Neuronal stem cell (in vitro differentiated cells): ENCODE measurements around the gene ZNF618.
A peak's percentile ranks its signal among the peaks of the same experiment; 100 is the strongest.

Source experiments
- DNase-seq: peaks from one replicate; pipeline ENCODE4 v3.0.0-alpha.2; 2013; ENCODE audit warnings: low spot score
- H2AFZ ChIP-seq: one replicate; pipeline ENCODE4 v1.6.1; 2013; ENCODE audit warnings: mild to moderate bottlenecking, low read length, inconsistent platforms
- H2AK5ac ChIP-seq: 2 replicates; pipeline ENCODE4 v1.6.1; 2013; ENCODE audit warnings: low read depth, mild to moderate bottlenecking, inconsistent platforms, low read length, moderate library complexity, mixed read lengths
- H2BK120ac ChIP-seq: 2 replicates; pipeline ENCODE4 v1.6.1; 2013; ENCODE audit warnings: low read depth, mild to moderate bottlenecking, inconsistent platforms, low read length, moderate library complexity, mixed read lengths
- H2BK12ac ChIP-seq: one replicate; pipeline ENCODE4 v1.6.1; 2013; ENCODE audit warnings: low read length, inconsistent platforms
- H2BK15ac ChIP-seq: 2 replicates; pipeline ENCODE4 v1.6.1; 2013; ENCODE audit warnings: mild to moderate bottlenecking, low read length, inconsistent platforms, mixed read lengths
- H2BK5ac ChIP-seq: one replicate; pipeline ENCODE4 v1.6.1; 2013; ENCODE audit warnings: inconsistent platforms, mild to moderate bottlenecking, low read length, moderate library complexity
- H3K14ac ChIP-seq: one replicate; pipeline ENCODE4 v1.6.1; 2013; ENCODE audit warnings: low read length, inconsistent platforms
- H3K18ac ChIP-seq: 2 replicates; pipeline ENCODE4 v1.6.1; 2013; ENCODE audit warnings: low read length, inconsistent platforms
- H3K23ac ChIP-seq: 2 replicates; pipeline ENCODE4 v1.6.1; 2013; ENCODE audit warnings: low read depth, mild to moderate bottlenecking, mixed read lengths, low read length, inconsistent platforms; ENCODE audit not compliant: poor library complexity
- H3K27ac ChIP-seq: replicated peaks from 3 replicates; pipeline ENCODE4 v1.5.1; 2013; ENCODE audit warnings: low read length, inconsistent platforms
- H3K27me3 ChIP-seq, 3 experiments: 2 replicates each; pipeline ENCODE4 v1.6.1; 2013; ENCODE audit warnings: low read length in 3 of 3, mild to moderate bottlenecking in 2 of 3, inconsistent platforms in 1 of 3, low read depth in 1 of 3, mixed read lengths in 1 of 3, moderate library complexity in 1 of 3; ENCODE audit not compliant: control insufficient read depth in 3 of 3, insufficient read depth in 3 of 3
- H3K36me3 ChIP-seq, 2 donors: replicated peaks in 1 of 2; 2 replicates each; pipeline ENCODE4 v1.6.1; 2013; ENCODE audit warnings: low read length in 2 of 2; ENCODE audit not compliant: control insufficient read depth in 2 of 2, insufficient read depth in 2 of 2
- H3K4ac ChIP-seq: 2 replicates; pipeline ENCODE4 v1.6.1; 2013; ENCODE audit warnings: inconsistent platforms, mild to moderate bottlenecking, low read length, moderate library complexity
- H3K4me1 ChIP-seq, 2 donors: 1 replicate in 1 of 2; 2 replicates in 1 of 2; pipeline ENCODE4 v1.6.1; 2013; ENCODE audit warnings: low read length in 2 of 2, low read depth in 1 of 2; ENCODE audit not compliant: control insufficient read depth in 2 of 2, insufficient read depth in 1 of 2
- H3K4me2 ChIP-seq: one replicate; pipeline ENCODE4 v1.6.1; 2013; ENCODE audit warnings: mild to moderate bottlenecking, low read length, inconsistent platforms; ENCODE audit not compliant: insufficient read depth, poor library complexity, severe bottlenecking
- H3K4me3 ChIP-seq, 2 donors: 2 replicates each; pipeline ENCODE4 v1.5.1; 2013; ENCODE audit warnings: low read length in 2 of 2, mild to moderate bottlenecking in 2 of 2, inconsistent platforms in 1 of 2, moderate library complexity in 1 of 2
- H3K79me1 ChIP-seq: one replicate; pipeline ENCODE4 v1.6.1; 2013; ENCODE audit warnings: low read depth, mild to moderate bottlenecking, inconsistent platforms, low read length, moderate library complexity
- H3K9ac ChIP-seq: one replicate; pipeline ENCODE4 v1.6.1; 2013; ENCODE audit warnings: mild to moderate bottlenecking, low read depth, low read length, inconsistent platforms; ENCODE audit not compliant: poor library complexity
- H3K9me3 ChIP-seq, 2 donors: replicated peaks in 1 of 2; 2 replicates each; pipeline versions ENCODE3 to v1.6.1; 2013; ENCODE audit warnings: low read length in 2 of 2, mild to moderate bottlenecking in 2 of 2, inconsistent platforms in 1 of 2, low read depth in 1 of 2, mixed read lengths in 1 of 2, moderate library complexity in 1 of 2; ENCODE audit not compliant: control insufficient read depth in 2 of 2, insufficient read depth in 1 of 2
- H4K8ac ChIP-seq: one replicate; pipeline ENCODE4 v1.6.1; 2013; ENCODE audit warnings: low read depth, mild to moderate bottlenecking, inconsistent platforms, low read length, moderate library complexity
- H4K91ac ChIP-seq: one replicate; pipeline ENCODE4 v1.6.1; 2013; ENCODE audit warnings: low read length, low read depth, mild to moderate bottlenecking, inconsistent platforms; ENCODE audit not compliant: poor library complexity
- WGBS, 2 donors: extraction: QIAGEN DNeasy Blood & Tissue Kit; methylation state at CpG; one replicate each; pipeline ENCODE4 v1.1.7; 2013; ENCODE audit warnings: missing lambda C conversion rate in 2 of 2, mixed read lengths in 1 of 2; ENCODE audit not compliant: insufficient read length in 2 of 2, insufficient replicate concordance in 1 of 2; ENCODE audit errors: extremely low coverage in 2 of 2; 5-methylcytosine and 5-hydroxymethylcytosine counted together

ZNF618 gene

GRCh38 chr9:113875459-113876150, 504 bp upstream of the ZNF618 start:
- H3K9ac ChIP-seq = peak overlapping the region; percentile 44
- peak overlapping the region; percentile 32 to 72 for H3K4me3 ChIP-seq
- H3K9me3 ChIP-seq = peaks cover 0 to 3% of the 10 kb centered on the region in 2 donors
- H3K18ac ChIP-seq = peak overlapping the region; percentile 76
- H3K27ac ChIP-seq = no peak overlapping the region
- no peak for DNase-seq
- H3K27me3 ChIP-seq = peaks cover 0 to 18% (median 0%) of the 10 kb centered on the region in 3 experiments
- no peaks in the 10 kb centered on the region for H3K79me1 ChIP-seq
- H3K4me2 ChIP-seq = peak overlapping the region; percentile 40
- no peak overlapping the region for H2BK5ac ChIP-seq
- no peak overlapping the region for H4K8ac ChIP-seq
- no peak overlapping the region for H4K91ac ChIP-seq
- H2BK120ac ChIP-seq = no peak overlapping the region
- H2AFZ ChIP-seq = peak overlapping the region; percentile 77
- no peak overlapping the region for H3K4ac ChIP-seq
- H3K36me3 ChIP-seq = peaks cover 0 to 8% of the 10 kb centered on the region in 2 donors
- H2AK5ac ChIP-seq = no peak overlapping the region
- no peak overlapping the region for H3K14ac ChIP-seq
- H3K23ac ChIP-seq = no peak overlapping the region
- H2BK12ac ChIP-seq = no peak overlapping the region
- H3K4me1 ChIP-seq = peaks cover 2 to 3% of the 10 kb centered on the region in 2 donors
- no peak overlapping the region for H2BK15ac ChIP-seq
- no CpG with 5 or more reads among the region's 55 CpGs for WGBS, 2 donors

GRCh38 chr9:113876993-113877368, 872 bp downstream of the ZNF618 start:
- H3K23ac ChIP-seq = no peak overlapping the region
- H3K4me3 ChIP-seq = peak overlapping the region in 1 of 2 donors; percentile 73
- peak overlapping the region; percentile 93 for H2AFZ ChIP-seq
- no peak overlapping the region for H3K4me2 ChIP-seq
- H3K27ac ChIP-seq = no peak overlapping the region
- peaks cover 2 to 3% of the 10 kb centered on the region in 2 donors for H3K4me1 ChIP-seq
- no peak overlapping the region for H2BK15ac ChIP-seq
- peaks cover 0 to 12% of the 10 kb centered on the region in 2 donors for H3K36me3 ChIP-seq
- H3K9me3 ChIP-seq = peaks cover 0 to 3% of the 10 kb centered on the region in 2 donors
- no peak for DNase-seq
- H3K9ac ChIP-seq = no peak overlapping the region
- H3K79me1 ChIP-seq = no peaks in the 10 kb centered on the region
- H2AK5ac ChIP-seq = no peak overlapping the region
- no peak overlapping the region for H4K8ac ChIP-seq
- H3K4ac ChIP-seq = no peak overlapping the region
- no CpG with 5 or more reads among the region's 1 CpG for WGBS, 2 donors
- no peak overlapping the region for H3K18ac ChIP-seq
- no peak overlapping the region for H3K14ac ChIP-seq
- H2BK5ac ChIP-seq = no peak overlapping the region
- no peak overlapping the region for H2BK120ac ChIP-seq
- H4K91ac ChIP-seq = no peak overlapping the region
- H2BK12ac ChIP-seq = no peak overlapping the region
- peaks cover 0 to 18% (median 0%) of the 10 kb centered on the region in 3 experiments for H3K27me3 ChIP-seq

DNA sequence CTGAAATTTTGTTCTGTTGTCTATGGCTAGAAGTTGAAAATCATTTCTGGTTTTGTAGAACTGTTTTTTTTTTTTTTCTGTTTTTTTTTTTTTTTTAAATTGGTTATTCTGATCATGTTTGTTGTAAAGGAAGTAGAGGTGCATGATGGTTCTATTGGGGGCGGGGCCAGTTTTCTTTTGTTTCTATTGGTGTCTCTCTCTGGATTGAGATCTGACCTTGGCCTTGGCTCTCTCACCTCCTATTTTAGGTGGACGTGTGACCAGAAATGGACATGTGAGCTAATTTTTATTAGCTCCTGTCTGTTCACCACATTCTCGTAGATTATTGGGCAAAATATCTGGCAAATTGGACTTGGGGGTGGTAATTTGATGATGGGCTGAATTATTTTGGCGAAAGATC, 3.2 kb downstream of the ZNF618 start:
- Histone ChIP-seq H3K4me1 (peaks cover 2 to 3% of the 10 kb centered on the region in 2 donors), H3K9me3 (peaks cover 0 to 3% of the 10 kb centered on the region in 2 donors), H2BK15ac (no peak overlapping the region), H3K14ac (no peak overlapping the region), H3K4ac (no peak overlapping the region), H3K79me1 (no peaks in the 10 kb centered on the region), H3K27ac (no peak overlapping the region), H2AFZ (no peak overlapping the region), H2BK120ac (no peak overlapping the region), H3K4me3 (no peak overlapping the region), H3K9ac (no peak overlapping the region), H4K8ac (no peak overlapping the region), H2BK12ac (no peak overlapping the region), H3K36me3 (peaks cover 0 to 12% of the 10 kb centered on the region in 2 donors), H3K23ac (no peak overlapping the region), H4K91ac (no peak overlapping the region), H2AK5ac (no peak overlapping the region), H2BK5ac (no peak overlapping the region), H3K27me3 (peaks cover 0 to 12% (median 0%) of the 10 kb centered on the region in 3 experiments), H3K18ac (no peak overlapping the region), H3K4me2 (no peak overlapping the region)
- 100% methylated on average over 1 of the region's 4 CpGs; no CpG with 5 or more reads in 1 of the 2 donors for WGBS, 2 donors
- no peak for DNase-seq

DNA sequence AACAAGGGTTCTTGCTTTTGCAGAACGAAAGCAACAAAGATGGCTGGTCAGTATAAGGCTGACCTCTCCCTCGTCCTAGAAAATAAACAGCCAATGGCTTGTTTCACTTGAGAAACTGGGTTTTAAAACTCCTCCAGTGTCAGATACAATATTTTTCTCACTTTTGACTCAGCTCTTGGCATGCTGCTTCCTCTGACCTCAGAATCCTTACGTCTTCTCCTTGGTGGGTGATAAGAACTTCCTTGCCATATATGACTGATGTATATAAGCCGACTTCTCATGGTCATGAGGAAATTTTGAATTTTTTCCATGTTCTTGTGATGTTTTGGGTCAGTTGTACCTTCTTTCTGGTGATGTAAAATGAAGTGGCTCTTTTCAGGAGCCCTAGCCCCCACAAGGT, 3.8 kb downstream of the ZNF618 start:
- H3K79me1 ChIP-seq = no peaks in the 10 kb centered on the region
- no peak overlapping the region for H2BK5ac ChIP-seq
- peaks cover 2 to 3% of the 10 kb centered on the region in 2 donors for H3K4me1 ChIP-seq
- H3K36me3 ChIP-seq = peaks cover 0 to 12% of the 10 kb centered on the region in 2 donors
- DNase-seq = no peak
- H3K27me3 ChIP-seq = peaks cover 0 to 7% (median 0%) of the 10 kb centered on the region in 3 experiments
- no peak overlapping the region for H2BK12ac ChIP-seq
- H2BK15ac ChIP-seq = no peak overlapping the region
- no peak overlapping the region for H4K91ac ChIP-seq
- no peak overlapping the region for H2BK120ac ChIP-seq
- no peak overlapping the region for H3K9ac ChIP-seq
- H4K8ac ChIP-seq = no peak overlapping the region
- no peak overlapping the region for H2AFZ ChIP-seq
- no peak overlapping the region for H2AK5ac ChIP-seq
- no peak overlapping the region for H3K18ac ChIP-seq
- H3K27ac ChIP-seq = no peak overlapping the region
- no CpG with 5 or more reads among the region's 4 CpGs for WGBS, 2 donors
- no peak overlapping the region for H3K4me3 ChIP-seq
- H3K14ac ChIP-seq = no peak overlapping the region
- H3K9me3 ChIP-seq = peaks cover 0 to 3% of the 10 kb centered on the region in 2 donors
- H3K23ac ChIP-seq = no peak overlapping the region
- no peak overlapping the region for H3K4me2 ChIP-seq
- no peak overlapping the region for H3K4ac ChIP-seq
